KOPT-K1 (cell line): Measurements from ENCODE around the gene VPS13A.

Source experiments
- H3K27ac ChIP-seq: fragments of 200-600 bp; sonication (generic); 2 replicates; pipeline ENCODE4 v1.5.1; 2016; ENCODE audit warnings: antibody characterized with exemption, mild to moderate bottlenecking, low read depth, low read length; ENCODE audit not compliant: poor library complexity, severe bottlenecking
- H3K36me3 ChIP-seq: fragments of 200-600 bp; sonication (generic); 2 replicates; pipeline ENCODE4 v1.5.1; 2017; ENCODE audit warnings: antibody characterized with exemption, mild to moderate bottlenecking, low read length, moderate library complexity; ENCODE audit not compliant: insufficient read depth
- H3K9me3 ChIP-seq: fragments of 200-600 bp; sonication (generic); 2 replicates; pipeline ENCODE4 v1.5.1; 2017; ENCODE audit warnings: antibody characterized with exemption, low read length, mild to moderate bottlenecking; ENCODE audit not compliant: insufficient read depth, poor library complexity, severe bottlenecking

The VPS13A gene

DNA sequence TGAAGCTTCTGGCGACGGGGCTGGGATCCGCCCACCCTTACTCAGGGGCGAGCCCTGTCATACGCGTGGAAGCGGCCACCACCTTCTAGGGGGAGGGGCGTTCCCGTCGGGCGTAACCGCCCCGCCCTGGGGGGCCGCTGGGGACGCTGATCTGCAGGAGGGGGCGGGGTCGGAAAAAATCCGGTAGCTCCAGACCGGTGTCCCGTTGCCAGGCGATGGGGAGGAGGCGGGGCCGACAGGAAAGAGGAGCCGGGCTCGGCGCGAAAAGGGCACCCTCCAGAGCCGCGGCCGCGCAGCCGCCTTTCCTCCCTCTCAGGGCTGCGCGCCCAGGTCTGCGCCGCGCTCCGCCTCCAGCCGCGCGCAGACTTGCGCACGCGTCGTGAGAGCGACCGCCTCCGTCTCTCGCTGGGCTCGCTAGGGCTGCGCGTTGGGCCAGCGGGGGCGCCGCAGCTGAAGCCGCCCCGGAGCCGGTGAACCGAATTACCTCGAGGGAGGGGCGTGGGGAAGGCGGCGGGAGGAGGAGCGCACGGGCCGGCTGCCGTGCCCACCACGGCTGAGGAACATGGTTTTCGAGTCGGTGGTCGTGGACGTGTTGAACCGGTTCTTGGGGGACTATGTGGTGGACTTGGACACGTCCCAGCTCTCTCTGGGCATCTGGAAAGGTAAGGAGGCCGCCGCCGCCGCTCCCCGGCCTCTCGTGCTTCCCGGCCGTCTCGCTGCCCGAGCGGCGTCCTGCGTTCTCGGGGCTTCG is at the start of gene VPS13A:
Gene VPS13A, plus strand, starts transcription at position 392 of the 751 bp plus-strand sequence. Its CDS starts 171 bp downstream, at position 563.
- Histone ChIP-seq H3K9me3 (no peaks in the 10 kb centered on the region), H3K27ac (peak within 1 kb of the TSS; percentile 79), H3K36me3 (no peaks in the 10 kb centered on the region)

DNA sequence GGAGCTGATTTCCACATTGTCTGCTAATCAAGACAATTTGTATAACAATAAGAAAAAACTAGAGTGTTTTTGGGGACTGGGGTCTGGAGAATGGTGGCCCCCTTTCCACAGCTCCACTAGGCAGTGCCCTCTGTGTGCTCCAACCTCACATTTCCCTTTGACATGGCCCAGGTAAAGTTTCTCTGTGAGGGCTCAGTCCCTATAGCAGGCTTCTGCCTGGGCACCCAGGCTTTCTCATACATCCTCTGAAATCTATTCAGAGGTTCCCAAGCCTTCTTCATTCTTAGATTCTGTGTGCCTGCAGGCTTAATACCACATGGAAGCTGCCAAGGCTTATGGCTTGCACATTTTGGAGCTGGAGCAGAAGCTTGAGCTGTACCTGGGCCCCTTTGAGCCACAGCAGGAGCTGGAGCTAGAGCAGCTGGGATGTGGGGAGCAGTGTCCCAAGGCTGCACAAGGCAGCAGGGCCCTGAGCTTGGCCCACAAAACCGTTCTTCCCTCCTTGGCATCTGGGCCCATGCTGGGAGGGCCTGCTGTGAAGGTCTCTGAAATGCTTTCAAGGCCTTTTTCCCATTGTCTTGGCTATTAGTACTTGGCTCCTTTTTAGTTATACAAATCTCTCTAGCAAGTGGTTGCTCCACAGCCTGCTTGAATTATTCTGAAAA is 49.1 kb upstream of the VPS13A start:
- no peaks in the 10 kb centered on the region for H3K36me3 ChIP-seq
- H3K27ac ChIP-seq: no peak overlapping the region
- no peaks in the 10 kb centered on the region for H3K9me3 ChIP-seq

DNA sequence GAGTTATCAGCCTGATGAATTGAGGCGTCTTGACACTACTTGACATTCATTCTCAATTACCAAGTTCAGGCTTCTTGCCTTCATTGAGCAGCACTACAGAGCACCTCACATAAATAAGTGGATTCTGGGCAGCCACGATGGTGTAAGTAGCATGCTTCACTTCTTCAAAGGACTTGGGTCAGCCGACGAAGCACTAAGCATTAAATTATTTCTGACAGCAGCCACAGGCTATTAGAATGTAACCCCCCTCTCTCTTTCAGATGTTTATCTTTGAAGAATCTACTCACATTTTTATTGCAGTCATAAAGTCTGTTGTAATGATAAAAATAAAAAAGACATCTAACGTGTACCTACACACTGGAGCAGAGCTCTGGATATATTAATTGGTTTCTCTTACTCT is 45.9 kb upstream of the VPS13A start:
- Histone ChIP-seq H3K9me3 (no peaks in the 10 kb centered on the region), H3K36me3 (no peaks in the 10 kb centered on the region), H3K27ac (no peak overlapping the region)

DNA sequence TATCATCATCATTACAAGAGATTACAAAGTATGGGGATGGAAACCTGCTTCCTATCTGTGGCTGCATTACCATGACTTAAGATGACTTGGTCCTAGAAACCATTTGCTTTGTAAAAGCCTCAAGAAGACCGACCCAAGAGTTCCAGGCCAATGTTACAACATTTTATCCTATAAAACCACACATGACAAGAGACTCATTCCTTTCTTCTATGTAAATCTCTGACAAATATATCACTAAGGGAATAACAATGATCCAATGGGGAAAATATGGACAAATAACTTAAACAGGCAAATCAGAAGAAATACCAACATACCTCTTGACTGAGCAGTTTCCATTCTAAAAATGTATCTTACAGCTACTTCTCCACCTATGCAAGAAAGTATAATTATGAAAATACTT is 44.3 kb upstream of the VPS13A start:
- Histone ChIP-seq H3K9me3 (no peaks in the 10 kb centered on the region), H3K27ac (no peak overlapping the region), H3K36me3 (no peaks in the 10 kb centered on the region)

DNA sequence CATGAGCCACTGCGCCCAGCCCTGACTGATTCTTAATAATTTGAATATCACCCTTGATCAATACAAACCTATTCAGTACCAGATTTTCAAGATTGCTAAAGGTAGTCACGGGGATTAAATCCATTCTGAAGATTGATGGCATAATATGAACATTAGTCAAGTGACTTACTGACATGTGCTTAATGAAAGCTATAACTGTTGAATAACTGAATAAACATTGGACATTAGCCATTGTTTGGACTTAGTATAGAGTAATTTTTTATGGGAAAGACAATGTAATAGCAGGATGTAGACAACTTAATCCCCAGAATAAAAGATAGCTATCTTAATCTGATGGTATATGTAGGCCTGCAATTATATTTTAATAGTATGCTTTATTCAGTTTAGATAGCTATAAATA is 35.0 kb upstream of the VPS13A start:
- Histone ChIP-seq H3K36me3 (no peaks in the 10 kb centered on the region), H3K9me3 (no peaks in the 10 kb centered on the region), H3K27ac (no peak overlapping the region)

DNA sequence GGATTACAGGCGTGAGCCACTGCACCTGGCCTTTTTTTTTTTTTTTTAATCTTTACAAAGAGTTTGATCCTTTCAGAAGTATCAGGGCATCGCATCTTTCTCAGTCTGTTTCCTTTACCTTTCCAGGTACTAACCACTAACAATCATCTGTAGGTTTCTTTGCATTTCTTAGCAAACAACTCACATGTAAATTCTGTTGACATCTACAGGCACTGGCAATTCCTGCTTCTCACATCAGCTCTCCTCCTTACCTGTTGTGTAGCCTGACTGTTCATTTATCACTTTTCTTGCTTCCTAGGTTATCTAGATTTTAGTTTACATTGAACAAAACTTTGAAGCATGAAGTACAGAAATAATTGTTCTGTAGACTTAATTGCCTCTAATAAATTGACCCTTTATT is 27.5 kb upstream of the VPS13A start:
- Histone ChIP-seq H3K36me3 (no peaks in the 10 kb centered on the region), H3K9me3 (no peaks in the 10 kb centered on the region), H3K27ac (no peak overlapping the region)

DNA sequence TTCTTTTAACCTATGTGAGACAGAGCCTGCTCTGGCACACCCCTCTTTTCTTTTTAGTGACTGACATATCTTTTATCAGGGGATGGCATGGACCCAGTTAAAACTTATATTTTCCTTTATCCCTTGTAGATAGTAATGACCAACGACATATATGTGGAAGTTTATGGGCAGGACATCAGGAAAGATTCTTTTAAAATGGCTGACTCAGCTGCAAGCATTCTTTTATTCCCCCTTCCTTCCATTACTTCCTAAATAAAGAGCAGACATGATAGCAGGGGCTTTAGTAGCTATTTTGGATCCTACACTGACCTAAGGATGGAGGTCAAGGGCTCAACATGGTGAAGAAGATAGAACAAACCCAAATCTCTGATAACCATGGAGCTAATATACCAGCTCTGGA is 25.0 kb upstream of the VPS13A start:
- Histone ChIP-seq H3K9me3 (no peaks in the 10 kb centered on the region), H3K27ac (no peak overlapping the region), H3K36me3 (no peaks in the 10 kb centered on the region)

DNA sequence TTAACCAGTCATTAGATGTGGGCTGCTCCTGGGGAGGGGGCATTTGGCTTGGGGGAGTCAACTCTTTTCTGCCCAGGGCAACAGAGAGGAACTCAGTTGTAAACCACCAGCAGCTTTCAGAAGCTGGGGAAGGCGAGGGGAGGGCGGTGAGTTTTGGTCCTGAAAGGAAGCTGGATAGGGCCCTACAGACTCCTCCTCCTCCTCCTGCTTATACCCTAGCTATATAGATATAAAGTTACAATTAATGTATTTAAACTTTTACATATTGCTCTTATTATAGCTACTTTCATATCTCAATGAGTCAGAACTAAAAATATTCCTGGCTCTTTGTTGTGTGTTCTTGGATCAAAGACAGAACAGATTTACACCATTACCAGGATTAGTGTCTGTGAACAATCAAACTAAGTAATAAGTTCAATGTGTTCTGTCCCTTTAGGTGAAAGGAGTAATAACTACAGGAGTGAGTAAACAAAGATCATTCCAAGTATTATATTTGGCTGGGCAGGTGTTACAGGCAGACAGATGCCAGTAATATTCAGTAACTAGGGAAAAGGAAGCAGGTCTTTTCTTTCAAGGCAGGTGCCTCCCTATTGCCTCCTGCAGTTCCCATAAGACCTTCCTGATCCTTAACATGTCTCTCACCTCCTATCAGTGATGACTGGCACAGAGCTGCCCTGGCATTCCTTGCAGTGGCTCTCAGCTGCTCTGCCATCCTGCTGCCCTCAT is 20.5 kb upstream of the VPS13A start:
- Histone ChIP-seq H3K9me3 (no peaks in the 10 kb centered on the region), H3K36me3 (no peaks in the 10 kb centered on the region), H3K27ac (no peak overlapping the region)

DNA sequence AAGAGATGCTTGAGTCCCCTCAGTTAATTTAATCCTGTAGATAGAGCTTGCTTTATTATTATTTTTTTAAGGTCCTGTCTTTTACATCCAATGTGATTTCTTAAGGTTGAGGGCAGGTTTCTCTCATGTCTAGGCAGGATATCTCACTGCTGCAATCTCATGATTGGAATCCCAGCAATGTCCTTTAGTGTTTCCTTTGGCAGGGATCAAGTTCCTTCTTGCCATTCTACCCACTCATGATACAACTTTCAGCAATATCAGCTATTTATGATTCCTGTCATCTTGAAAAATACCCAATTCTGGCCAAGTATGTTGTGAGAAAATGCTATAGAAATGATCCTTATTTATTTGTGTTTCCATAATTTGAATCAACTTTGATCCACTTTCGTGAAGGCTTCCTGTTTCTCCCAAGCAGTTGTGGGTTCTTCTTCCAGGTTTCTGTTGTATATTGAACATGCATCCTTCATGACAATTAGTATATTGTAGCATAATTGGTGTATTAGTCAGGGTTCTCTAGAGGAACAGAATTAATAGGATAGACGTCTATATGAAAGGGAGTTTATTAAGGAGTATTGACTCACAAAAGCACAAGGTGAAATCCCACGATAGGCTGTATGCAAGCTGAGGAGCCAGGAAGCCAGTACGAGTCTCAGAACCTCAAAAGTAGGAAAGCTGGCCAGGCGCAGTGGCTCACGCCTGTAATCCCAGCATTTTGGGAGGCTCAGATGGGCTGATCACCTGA is 18.4 kb upstream of the VPS13A start:
- Histone ChIP-seq H3K9me3 (no peaks in the 10 kb centered on the region), H3K36me3 (no peaks in the 10 kb centered on the region), H3K27ac (no peak overlapping the region)

DNA sequence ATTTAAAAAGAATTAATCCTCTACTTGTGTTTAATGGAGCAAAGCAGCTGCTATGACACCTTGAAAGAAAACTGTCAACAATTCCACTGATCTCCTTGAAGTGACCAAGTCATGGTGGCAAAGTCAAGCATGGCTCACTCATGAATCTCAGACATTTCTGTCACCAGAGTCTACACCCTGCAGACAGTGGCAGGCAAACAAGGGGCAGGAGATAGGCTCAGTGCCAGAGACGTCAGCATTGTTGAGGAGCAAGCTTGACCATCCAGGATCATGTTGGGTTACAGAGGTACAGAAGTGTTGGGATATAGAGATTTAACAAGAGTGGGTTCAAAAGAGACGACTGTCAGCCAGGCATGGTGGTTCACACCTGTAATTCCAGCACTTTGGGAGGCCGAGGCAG is 16.1 kb upstream of the VPS13A start:
- Histone ChIP-seq H3K36me3 (no peaks in the 10 kb centered on the region), H3K27ac (no peak overlapping the region)

DNA sequence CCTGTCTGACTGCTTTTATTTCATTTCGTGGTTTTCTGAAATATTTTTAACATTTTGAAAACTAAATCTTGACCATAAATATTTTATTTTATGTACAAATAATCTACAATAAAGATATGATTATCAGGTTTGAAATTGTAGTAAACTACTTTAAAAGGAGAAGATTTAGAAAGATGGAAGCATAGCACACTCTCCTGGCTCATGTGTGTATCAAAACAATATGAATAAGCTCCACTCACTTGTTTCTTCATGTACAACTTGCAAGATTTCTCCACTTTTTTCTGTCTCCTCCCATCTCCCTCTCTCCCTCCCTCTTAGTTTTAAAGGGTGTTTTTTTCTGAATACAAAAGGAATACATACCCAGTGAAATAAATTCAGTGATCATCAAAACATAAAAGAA is 15.4 kb upstream of the VPS13A start:
- no peaks in the 10 kb centered on the region for H3K36me3 ChIP-seq
- H3K9me3 ChIP-seq: no peaks in the 10 kb centered on the region
- H3K27ac ChIP-seq: no peak overlapping the region

More for the DNA sequence above, 16.1 kb upstream of the VPS13A start:
- H3K9me3 ChIP-seq: no peaks in the 10 kb centered on the region

DNA sequence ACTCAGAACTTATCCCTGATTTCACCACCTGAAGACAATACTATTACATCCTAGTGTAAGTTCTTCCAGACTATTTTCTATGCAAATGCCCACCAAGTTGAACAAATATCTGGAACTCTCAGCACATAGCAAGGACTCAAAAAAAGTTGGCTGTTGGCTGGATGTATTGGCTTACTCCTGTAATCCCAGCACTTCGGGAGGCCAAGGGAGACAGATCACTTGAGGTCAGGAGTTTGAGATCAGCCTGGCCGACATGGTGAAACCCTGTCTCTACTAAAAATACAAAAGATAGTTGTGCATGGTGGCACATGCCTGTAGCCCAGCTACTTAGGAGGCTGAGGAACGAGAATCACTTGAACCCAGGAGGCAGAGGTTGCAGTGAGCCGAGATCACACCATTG is 15.0 kb upstream of the VPS13A start:
- no peaks in the 10 kb centered on the region for H3K36me3 ChIP-seq
- H3K9me3 ChIP-seq: no peaks in the 10 kb centered on the region
- no peak overlapping the region for H3K27ac ChIP-seq

DNA sequence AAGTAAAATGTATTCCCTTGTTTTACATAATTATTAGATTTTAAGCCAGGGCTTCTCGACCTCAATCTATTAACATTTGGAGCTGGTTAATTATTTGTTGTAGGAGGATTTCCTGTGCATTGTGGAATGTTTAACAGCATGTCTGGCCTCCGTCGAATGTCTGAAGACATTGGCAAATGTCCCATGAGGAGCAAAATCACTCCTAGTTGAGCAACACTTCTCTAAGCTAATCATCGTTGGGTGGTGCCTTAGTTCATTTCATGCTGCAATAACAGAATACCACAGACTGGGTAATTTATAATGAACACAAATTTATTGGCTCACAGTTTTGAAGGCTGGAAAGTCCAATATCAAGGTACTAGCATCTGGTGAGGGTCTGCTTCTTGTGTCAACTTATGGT is 13.4 kb upstream of the VPS13A start:
- no peaks in the 10 kb centered on the region for H3K9me3 ChIP-seq
- no peaks in the 10 kb centered on the region for H3K36me3 ChIP-seq
- H3K27ac ChIP-seq: no peak overlapping the region

DNA sequence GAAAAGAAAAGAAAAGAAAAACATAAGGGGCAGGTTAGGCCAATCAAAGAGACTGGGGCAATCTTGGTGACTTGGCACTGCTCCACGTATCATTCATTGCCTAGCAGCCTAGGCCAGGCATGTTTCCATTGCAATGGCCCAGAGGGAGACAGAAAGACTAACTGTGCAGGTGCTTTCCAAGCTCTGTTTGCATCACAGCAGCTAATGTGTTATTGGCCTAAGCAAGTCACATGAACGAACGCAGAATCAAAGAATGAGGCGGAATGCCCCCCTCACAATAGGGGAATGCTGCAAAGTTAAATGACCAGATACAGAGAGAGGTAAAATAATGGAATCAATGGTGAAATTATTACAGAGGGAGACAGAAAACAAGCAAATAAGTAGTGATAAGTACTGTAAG is 11.1 kb upstream of the VPS13A start:
- H3K9me3 ChIP-seq: no peaks in the 10 kb centered on the region
- H3K36me3 ChIP-seq: no peaks in the 10 kb centered on the region
- no peak overlapping the region for H3K27ac ChIP-seq
